Muscle layer of colon (tissue), 2 donors: ENCODE results near the gene PTPRD.

ENCODE experiments used
- H3K27ac ChIP-seq: one replicate; pipeline ENCODE4 v1.7.0; 2013; ENCODE audit warnings: low read depth, mild to moderate bottlenecking, low read length, moderate library complexity
- H3K27me3 ChIP-seq, 2 donors: one replicate each; pipeline ENCODE4 v1.7.0; 2013; ENCODE audit warnings: low read length in 2 of 2, mild to moderate bottlenecking in 2 of 2; ENCODE audit not compliant: insufficient read depth in 2 of 2, control insufficient read depth in 1 of 2
- H3K36me3 ChIP-seq: one replicate; pipeline ENCODE4 v1.7.0; 2013; ENCODE audit warnings: mild to moderate bottlenecking, low read length; ENCODE audit not compliant: insufficient read depth
- H3K4me1 ChIP-seq: one replicate; pipeline ENCODE4 v1.7.0; 2013; ENCODE audit warnings: mild to moderate bottlenecking, low read length; ENCODE audit not compliant: insufficient read depth
- H3K4me3 ChIP-seq, 2 donors: one replicate each; pipeline ENCODE4 v1.7.0; 2013; ENCODE audit warnings: low read length in 2 of 2, low read depth in 1 of 2, mild to moderate bottlenecking in 1 of 2, moderate library complexity in 1 of 2
- H3K9ac ChIP-seq: one replicate; pipeline ENCODE4 v1.7.0; 2013; ENCODE audit warnings: low read length
- H3K9me3 ChIP-seq: one replicate; pipeline ENCODE4 v1.7.0; 2013; ENCODE audit warnings: mild to moderate bottlenecking, low read length
- donor health status: abdominal sarcoma.
- donor health status: Adenocarcinoma of cecum.

The PTPRD gene

DNA sequence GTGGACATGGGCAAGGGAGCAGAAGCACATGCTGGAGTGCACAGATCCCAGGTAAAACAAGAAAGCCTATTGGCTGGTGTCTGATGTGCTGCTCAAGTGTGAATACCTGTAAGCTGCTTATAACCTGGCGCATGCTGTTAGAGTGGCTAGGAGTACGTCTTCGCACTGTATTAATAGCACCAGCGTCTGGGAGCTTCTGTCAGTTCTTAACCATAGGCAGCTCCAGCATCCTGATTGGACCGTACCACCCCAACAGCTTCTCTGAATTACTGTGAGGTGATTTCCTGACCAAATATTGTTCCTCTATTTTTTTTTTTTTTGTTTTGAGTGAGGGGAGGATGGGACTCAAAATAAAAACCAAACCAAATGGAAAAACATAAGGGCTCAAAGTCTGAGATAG, 987.6 kb downstream of the PTPRD start:
- Histone ChIP-seq H3K27ac (no peak overlapping the region), H3K4me3 (no peak overlapping the region), H3K9ac (no peak overlapping the region), H3K27me3 (no peaks in the 10 kb centered on the region), H3K9me3 (no peaks in the 10 kb centered on the region), H3K36me3 (no peaks in the 10 kb centered on the region), H3K4me1 (no peaks in the 10 kb centered on the region)

DNA sequence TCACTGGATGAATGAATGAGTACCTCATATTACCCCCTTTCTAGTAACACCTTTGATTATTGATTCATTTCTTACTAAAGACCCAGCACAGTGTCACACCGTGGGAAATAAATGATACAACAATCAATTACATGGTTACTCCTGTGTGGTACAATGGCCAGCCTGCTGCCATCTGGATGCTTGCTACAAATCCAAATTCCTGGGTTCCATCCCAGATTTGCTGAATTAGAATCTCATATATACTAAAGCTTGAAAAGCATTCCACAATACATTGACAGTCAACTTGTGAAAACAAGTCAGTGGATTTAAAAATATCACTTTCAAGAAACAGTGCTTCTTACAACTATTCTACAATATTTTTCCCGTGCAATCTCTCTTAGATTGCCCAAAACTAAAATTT, 989.3 kb downstream of the PTPRD start:
- Histone ChIP-seq H3K4me1 (no peaks in the 10 kb centered on the region), H3K27ac (no peak overlapping the region), H3K27me3 (no peaks in the 10 kb centered on the region), H3K36me3 (no peaks in the 10 kb centered on the region), H3K9ac (no peak overlapping the region), H3K4me3 (no peak overlapping the region), H3K9me3 (no peaks in the 10 kb centered on the region)

DNA sequence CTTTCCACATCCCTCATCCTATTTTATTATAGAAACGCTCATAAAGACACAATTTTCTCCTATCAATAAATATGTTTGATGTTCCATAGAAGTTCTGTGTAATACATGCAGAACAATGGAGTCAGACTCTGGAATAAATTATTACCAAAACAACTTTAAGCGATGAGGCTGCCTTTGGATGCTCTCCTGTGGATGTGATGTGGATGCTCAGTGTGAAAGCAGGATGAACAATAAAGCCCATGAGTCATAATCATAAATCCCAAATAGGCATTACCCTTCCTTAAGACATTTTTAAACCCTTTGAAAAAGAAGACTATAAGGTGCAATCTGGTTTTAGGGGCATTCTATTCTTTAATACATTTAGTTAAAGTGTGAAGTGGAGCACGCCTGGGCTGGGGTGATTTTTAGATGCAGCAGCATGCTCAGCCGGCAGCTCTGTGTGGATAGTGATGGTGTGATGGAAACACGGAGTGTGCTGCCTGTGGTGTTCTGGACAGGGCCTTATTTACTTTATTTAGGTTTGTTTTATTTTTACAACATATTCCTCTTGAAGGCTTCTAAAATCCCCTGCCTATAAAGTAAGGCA, 991.4 kb downstream of the PTPRD start:
- no peak overlapping the region for H3K27ac ChIP-seq
- H3K9ac ChIP-seq: no peak overlapping the region
- H3K4me1 ChIP-seq: no peaks in the 10 kb centered on the region
- no peaks in the 10 kb centered on the region for H3K36me3 ChIP-seq
- H3K27me3 ChIP-seq: no peaks in the 10 kb centered on the region
- no peak overlapping the region for H3K4me3 ChIP-seq
- H3K9me3 ChIP-seq: no peaks in the 10 kb centered on the region

DNA sequence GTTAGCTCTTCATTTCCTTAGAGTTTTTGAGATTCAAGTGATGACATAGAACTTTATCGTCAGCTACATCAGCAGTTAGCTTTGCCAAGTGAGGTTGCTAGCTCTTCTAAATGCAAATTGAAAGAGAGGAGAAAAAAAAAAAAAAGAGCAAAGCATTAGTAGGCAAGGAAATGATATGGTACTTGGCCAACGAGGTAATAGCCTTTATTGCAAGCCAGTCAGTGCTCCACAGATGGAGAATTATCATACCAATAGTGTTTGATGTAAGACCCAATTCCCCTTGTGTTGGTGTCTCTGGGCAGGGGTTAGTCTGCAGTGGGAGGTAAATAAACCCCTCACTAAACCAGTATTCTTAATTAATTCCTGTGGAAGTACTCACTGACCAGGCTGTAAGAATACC, 992.1 kb downstream of the PTPRD start:
- H3K9me3 ChIP-seq: no peaks in the 10 kb centered on the region
- no peak overlapping the region for H3K4me3 ChIP-seq
- no peak overlapping the region for H3K9ac ChIP-seq
- no peaks in the 10 kb centered on the region for H3K36me3 ChIP-seq
- no peaks in the 10 kb centered on the region for H3K27me3 ChIP-seq
- H3K4me1 ChIP-seq: no peaks in the 10 kb centered on the region
- no peak overlapping the region for H3K27ac ChIP-seq

DNA sequence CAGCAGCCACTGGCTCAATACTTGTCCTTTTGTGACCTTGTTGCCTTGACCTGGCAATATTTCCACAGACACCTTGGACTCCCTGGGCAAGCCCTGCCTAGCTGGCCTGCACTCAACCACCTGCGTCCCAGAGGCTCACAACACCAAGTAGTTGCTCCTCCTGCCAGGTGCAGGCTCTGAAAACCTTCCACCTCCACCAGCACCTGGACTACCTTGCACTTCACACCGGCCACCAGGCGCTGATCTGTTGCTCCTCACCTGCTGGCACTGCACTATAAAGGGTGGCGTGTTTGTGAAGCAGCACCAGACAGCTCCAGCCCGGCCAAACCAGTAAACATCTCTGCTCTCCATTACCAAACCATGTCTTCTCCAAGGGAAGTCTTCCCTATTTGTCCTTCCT, 997.7 kb downstream of the PTPRD start:
- Histone ChIP-seq H3K4me1 (no peaks in the 10 kb centered on the region), H3K27me3 (no peaks in the 10 kb centered on the region), H3K4me3 (no peak overlapping the region), H3K9ac (no peak overlapping the region), H3K9me3 (no peaks in the 10 kb centered on the region), H3K27ac (no peak overlapping the region), H3K36me3 (no peaks in the 10 kb centered on the region)

DNA sequence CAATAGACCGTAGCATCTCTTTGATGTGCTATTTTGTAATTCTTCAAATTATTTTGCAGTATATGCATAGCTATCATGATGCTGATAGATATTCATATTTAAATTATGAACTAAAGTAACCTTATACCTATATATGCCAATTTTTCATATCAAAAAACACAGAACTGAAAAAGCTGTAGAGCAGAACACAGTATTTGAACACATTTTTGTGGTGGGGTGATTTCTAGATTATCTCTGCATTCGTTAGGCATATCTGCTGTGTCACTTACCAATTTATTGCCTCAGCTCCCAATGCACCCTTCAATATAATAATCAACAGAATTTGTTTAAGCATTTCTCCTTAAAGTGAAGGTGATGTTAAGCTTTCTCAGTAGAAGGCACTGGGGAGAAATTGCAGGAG, 998.2 kb downstream of the PTPRD start:
- H3K9me3 ChIP-seq: no peaks in the 10 kb centered on the region
- H3K9ac ChIP-seq: no peak overlapping the region
- H3K36me3 ChIP-seq: no peaks in the 10 kb centered on the region
- no peak overlapping the region for H3K27ac ChIP-seq
- H3K4me1 ChIP-seq: no peaks in the 10 kb centered on the region
- H3K27me3 ChIP-seq: no peaks in the 10 kb centered on the region
- H3K4me3 ChIP-seq: no peak overlapping the region

DNA sequence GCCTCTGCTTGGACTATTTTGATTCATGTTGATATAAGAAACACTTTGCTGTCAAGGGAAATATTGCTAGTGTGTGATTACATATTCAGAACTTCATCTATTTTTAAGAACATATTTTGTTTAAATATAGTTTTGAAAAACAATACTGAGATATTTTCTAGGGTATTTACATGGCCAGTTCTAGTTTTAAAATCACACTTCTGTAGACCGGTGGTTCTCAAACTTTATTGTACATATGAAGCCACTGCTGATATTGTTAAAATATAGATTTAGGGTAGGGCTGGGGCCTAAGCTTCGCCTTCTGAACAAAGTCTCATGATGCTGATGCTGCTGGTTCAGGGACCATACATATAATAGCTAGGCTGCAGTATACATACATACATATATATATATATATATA, 1000.0 kb downstream of the PTPRD start:
- no peak overlapping the region for H3K27ac ChIP-seq
- H3K9ac ChIP-seq: no peak overlapping the region
- no peaks in the 10 kb centered on the region for H3K36me3 ChIP-seq
- no peaks in the 10 kb centered on the region for H3K9me3 ChIP-seq
- H3K4me3 ChIP-seq: no peak overlapping the region
- no peaks in the 10 kb centered on the region for H3K27me3 ChIP-seq
- no peaks in the 10 kb centered on the region for H3K4me1 ChIP-seq

DNA sequence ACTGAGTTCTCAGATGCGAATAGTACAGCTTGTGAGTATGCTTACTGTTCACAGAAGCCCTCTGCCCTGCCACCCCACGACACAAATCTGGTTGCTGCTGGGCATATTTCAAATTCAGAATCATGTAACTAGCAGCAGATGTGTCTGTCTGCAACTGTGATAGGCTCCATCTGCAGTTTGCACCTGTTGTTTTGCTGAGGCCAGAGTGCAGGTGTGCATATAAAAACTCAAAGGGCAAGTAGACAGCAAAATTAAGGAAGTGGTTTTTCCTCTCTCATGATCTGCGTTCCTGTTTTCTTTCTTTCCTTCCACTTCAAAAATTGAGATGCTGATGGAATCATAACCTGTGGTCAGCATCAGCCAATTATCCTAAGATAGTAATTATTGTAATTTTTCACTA, 1000.5 kb downstream of the PTPRD start:
- no peaks in the 10 kb centered on the region for H3K36me3 ChIP-seq
- H3K27me3 ChIP-seq: no peaks in the 10 kb centered on the region
- H3K4me1 ChIP-seq: no peaks in the 10 kb centered on the region
- H3K9ac ChIP-seq: no peak overlapping the region
- no peak overlapping the region for H3K27ac ChIP-seq
- no peak overlapping the region for H3K4me3 ChIP-seq
- no peaks in the 10 kb centered on the region for H3K9me3 ChIP-seq

DNA sequence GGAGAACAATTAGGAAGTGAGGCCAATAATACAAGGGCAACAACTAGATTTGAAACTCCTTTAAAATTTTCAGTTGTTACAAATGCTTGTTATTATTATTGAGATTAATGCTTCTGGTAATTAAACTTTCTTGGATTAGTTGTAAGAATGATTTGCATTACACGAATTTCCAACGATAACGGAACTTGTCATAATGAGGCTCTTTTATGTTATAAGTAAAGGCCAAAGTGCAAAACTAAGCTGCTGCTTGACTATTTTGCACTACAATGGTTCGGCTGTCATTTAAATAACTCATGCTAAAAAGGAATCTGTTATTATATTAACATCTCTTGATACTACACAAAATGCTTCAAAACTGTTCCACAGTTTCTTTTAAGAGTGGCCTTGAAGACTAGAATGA, 1007.1 kb downstream of the PTPRD start:
- Histone ChIP-seq H3K4me1 (no peaks in the 10 kb centered on the region), H3K9me3 (no peaks in the 10 kb centered on the region), H3K36me3 (no peaks in the 10 kb centered on the region), H3K27ac (no peak overlapping the region), H3K27me3 (no peaks in the 10 kb centered on the region), H3K4me3 (no peak overlapping the region), H3K9ac (no peak overlapping the region)

DNA sequence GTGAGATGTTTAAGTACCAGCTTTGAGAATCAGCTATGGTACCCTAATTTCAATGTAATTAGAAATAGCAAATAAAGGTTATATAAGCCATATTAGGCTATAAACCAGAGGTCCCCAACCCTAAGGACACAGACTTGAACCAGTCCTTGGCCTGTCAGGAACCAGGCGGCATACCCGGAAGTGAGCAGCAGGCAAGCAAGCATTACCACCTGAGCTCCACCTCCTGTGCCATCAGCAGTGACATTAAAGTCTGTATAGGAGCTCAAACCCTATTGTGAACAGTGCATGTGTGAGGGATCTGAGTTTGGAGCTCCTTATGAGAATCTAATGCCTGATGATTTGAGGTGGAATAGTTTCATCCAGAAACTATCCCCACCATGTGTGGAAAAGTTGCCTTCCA, 1009.5 kb downstream of the PTPRD start:
- H3K4me3 ChIP-seq: no peak overlapping the region
- H3K9me3 ChIP-seq: no peaks in the 10 kb centered on the region
- no peak overlapping the region for H3K27ac ChIP-seq
- no peaks in the 10 kb centered on the region for H3K4me1 ChIP-seq
- no peak overlapping the region for H3K9ac ChIP-seq
- no peaks in the 10 kb centered on the region for H3K36me3 ChIP-seq
- no peaks in the 10 kb centered on the region for H3K27me3 ChIP-seq

DNA sequence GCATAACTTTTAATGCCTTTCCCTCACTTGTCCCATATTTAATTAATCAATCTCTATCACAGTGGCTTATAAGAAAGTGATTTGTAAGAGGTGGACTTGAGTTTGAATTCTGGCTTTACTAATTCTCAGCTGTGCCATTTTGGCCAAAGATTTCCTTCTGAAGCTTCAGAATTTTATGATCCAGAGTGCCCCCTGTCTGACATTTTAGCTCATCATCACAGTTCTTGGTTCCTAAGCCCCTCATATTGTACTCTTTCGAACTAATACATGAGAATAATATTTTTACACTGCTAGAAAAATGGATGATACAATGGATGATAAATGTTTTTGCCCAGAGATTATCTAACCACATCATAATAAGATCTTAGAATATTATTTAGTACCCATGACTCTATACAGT, 1014.1 kb downstream of the PTPRD start:
- no peaks in the 10 kb centered on the region for H3K9me3 ChIP-seq
- H3K9ac ChIP-seq: no peak overlapping the region
- no peaks in the 10 kb centered on the region for H3K4me1 ChIP-seq
- no peak overlapping the region for H3K4me3 ChIP-seq
- no peak overlapping the region for H3K27ac ChIP-seq
- no peaks in the 10 kb centered on the region for H3K27me3 ChIP-seq
- H3K36me3 ChIP-seq: no peaks in the 10 kb centered on the region

DNA sequence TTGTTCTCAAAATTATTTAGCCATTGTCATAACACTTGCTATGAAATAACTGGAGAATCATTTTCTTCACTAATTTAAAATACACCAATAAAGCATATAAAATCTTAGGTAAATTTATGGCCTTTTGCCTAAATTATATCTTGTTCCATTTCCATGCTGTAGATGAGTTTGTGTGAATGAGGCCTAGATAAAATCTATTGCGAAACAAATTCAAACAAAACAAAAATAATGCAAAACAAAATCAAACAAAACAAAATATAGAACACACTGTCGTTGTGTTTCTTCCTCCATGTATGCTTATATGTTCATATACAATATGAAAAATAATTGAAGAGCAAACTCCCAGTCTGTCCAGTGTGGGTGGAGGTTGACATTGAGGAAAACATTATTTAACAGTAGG, 1020.7 kb downstream of the PTPRD start:
- Histone ChIP-seq H3K36me3 (no peaks in the 10 kb centered on the region), H3K9me3 (no peaks in the 10 kb centered on the region), H3K4me3 (no peak overlapping the region), H3K27me3 (no peaks in the 10 kb centered on the region), H3K9ac (no peak overlapping the region), H3K27ac (no peak overlapping the region), H3K4me1 (no peaks in the 10 kb centered on the region)
